GM13976 (cell line): ENCODE data around the gene C16orf46.
A peak's percentile ranks its signal among the peaks of the same experiment; 100 is the strongest.
"Not testable (repeated sequence)": the region's sequence is repeated elsewhere in the genome, so short reads cannot be mapped to it uniquely, and the experiment has no call there.

ENCODE experiments used
- DNase-seq: peaks from one replicate; pipeline ENCODE4 v3.0.0; 2012; ENCODE audit warnings: low spot score
- in situ Hi-C: fragments of 300-500 bp; cut with MboI; formaldehyde crosslinking; loops from one replicate; pipeline ENCODE4 v1.12.0; 2022; ENCODE audit warnings: low sequenced_read_pairs, mixed read lengths, inconsistent platforms; ENCODE audit not compliant: unreplicated experiment
- TF ChIP-seq, protein P1 (sequence below): IDR thresholded peaks from 2 replicates; pipeline ENCODE4 v1.5.1; 2012; ENCODE audit warnings: borderline replicate concordance, mild to moderate bottlenecking; ENCODE audit not compliant: insufficient read depth; ENCODE audit errors: extremely low read depth, missing control alignments, control extremely low read depth

C16orf46 gene, protein sequence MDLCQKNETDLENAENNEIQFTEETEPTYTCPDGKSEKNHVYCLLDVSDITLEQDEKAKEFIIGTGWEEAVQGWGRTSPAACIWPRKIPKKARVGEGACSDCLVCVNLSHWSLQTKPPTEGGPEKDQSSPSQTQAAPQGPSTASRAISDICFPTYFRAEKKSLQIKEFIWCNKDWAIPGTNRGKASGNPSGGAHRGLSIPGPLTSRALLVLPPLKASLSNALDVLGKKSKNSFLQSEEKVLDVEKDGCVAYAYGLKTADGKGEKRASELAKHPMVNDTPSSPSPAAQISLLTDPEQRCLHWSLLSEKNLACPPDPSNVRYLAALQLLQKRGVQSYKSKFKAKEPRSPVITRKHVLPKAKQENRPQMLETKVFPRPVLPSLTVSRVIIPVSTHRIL

DNA sequence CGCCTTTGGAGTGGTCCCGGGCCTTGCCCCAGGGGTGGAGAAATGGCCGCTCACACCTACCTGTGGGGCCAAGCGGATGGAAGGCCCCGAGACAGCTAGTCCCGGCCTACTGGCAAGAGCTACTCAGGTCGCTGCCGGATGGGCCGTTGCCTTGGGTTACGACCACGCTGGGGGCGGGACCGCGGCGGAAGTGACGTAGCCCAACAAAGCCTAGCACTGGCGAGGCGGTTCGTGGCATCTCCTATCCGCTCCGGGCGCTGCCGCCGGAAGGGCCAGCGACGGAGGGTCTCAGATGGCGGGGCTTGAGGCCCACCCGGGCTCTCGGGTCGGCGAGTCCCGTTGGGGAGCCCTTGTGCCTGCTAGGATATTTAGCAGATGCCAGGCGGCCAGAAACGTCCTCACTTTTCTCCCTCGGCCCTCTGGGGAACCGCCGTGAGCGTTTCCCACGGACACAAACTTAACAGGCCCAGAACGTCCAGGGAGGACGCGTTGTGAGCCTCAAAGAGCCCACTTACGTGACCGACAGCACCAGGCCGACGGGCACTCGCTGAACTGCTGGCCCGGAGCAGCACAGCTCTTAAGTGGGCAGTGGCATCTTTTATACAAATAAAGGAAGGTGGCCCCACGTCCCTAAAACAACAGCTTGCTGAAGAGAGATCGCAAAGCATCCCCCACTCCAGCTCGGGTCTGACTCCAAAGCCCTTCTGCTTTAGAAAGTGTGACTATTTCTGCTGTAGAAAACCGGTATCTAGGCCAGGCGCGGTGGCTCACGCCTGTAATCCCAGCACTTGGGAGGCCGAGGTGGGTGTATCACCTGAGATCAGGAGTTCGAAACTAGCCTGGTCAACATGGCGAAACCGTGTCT lies at the start of gene C16orf46:
Gene C16orf46 (minus strand): TSS at position 163 of the 865 bp plus-strand sequence. CDS start 13,283 bp downstream, outside the sequence.
- DNase-seq, result peak; percentile 98
- TF ChIP-seq, protein P1, sequence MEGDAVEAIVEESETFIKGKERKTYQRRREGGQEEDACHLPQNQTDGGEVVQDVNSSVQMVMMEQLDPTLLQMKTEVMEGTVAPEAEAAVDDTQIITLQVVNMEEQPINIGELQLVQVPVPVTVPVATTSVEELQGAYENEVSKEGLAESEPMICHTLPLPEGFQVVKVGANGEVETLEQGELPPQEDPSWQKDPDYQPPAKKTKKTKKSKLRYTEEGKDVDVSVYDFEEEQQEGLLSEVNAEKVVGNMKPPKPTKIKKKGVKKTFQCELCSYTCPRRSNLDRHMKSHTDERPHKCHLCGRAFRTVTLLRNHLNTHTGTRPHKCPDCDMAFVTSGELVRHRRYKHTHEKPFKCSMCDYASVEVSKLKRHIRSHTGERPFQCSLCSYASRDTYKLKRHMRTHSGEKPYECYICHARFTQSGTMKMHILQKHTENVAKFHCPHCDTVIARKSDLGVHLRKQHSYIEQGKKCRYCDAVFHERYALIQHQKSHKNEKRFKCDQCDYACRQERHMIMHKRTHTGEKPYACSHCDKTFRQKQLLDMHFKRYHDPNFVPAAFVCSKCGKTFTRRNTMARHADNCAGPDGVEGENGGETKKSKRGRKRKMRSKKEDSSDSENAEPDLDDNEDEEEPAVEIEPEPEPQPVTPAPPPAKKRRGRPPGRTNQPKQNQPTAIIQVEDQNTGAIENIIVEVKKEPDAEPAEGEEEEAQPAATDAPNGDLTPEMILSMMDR, result no peak
- in situ Hi-C loops, result no loop called here

GRCh38 chr16:81123092-81123852 lies 46.2 kb upstream of the C16orf46 start:
- TF ChIP-seq, protein P1, result no peak
- in situ Hi-C loops, result no loop called here
- DNase-seq, result no peak

GRCh38 chr16:81121474-81121990 lies 44.5 kb upstream of the C16orf46 start:
- TF ChIP-seq, protein P1, result no peak
- in situ Hi-C loops, result no loop called here
- no peak for DNase-seq

- no peak for DNase-seq
- TF ChIP-seq, protein P1, result no peak
- in situ Hi-C loops, result no loop called here
Measured at GRCh38 chr16:81117436-81117835, 40.4 kb upstream of the C16orf46 start.

DNA sequence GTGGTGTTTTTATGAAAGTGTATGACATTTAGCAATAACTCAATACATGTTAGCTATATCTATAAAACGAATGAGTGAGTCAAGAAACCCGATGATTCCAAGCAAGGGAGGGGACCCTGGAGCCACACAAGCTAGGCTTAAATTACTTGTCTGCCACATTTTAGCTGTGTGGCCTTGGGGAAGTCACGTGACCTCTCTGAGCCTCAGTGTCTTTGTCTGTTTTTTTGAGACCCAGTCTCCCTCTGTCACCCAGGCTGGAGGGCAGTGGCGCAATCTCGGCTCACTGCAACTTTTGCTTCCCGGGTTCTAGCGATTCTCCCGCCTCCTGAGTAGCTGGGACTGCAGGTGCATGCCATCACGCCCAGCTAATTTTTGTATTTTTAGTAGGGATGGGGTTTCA lies 39.2 kb upstream of the C16orf46 start:
- TF ChIP-seq, protein P1, result no peak
- DNase-seq, result no peak
- in situ Hi-C loops, result no loop called here

GRCh38 chr16:81112453-81112852 lies 35.4 kb upstream of the C16orf46 start:
- in situ Hi-C loops, result no loop called here

DNA sequence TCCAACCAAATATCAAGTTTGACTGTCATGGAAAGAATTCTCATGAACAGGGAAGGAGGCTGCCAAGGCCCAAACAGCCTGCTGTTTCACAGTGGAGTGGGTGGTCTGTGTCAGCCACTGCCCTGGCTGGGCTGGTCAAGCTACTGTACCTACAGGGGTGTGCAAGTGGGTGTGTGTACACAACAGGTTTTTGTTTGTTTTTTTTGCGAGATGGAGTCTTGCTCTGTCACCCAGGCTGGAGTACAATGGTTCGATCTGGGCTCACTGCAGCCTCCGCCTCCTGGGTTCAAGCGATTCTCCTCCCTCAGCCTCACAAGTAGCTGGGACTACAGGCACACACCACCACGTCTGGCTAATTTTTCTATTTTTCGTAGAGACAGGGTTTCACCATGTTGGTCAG lies 32.2 kb upstream of the C16orf46 start:
- in situ Hi-C loops, result not testable (repeated sequence)

More at GRCh38 chr16:81112453-81112852, 35.4 kb upstream of the C16orf46 start:
- DNase-seq, result no peak
- TF ChIP-seq, protein P1, result no peak

More for the DNA sequence above, 32.2 kb upstream of the C16orf46 start:
- DNase-seq, result not testable (repeated sequence)
